HG02678 (cell line): ENCODE results near the gene EIF3J.

Experiments
- ATAC-seq: cut with Tn5 transposase; IDR thresholded peaks from one replicate; pipeline ENCODE4 v1.9.1; 2021; ENCODE audit warnings: mild to moderate bottlenecking, moderate library complexity; ENCODE audit not compliant: unreplicated experiment

The EIF3J gene

GRCh38 chr15:44591326-44591725 lies 54.4 kb downstream of the EIF3J start:
- ATAC-seq = no peak

GRCh38 chr15:44593042-44593736 lies 56.2 kb downstream of the EIF3J start:
- ATAC-seq = no peak

DNA sequence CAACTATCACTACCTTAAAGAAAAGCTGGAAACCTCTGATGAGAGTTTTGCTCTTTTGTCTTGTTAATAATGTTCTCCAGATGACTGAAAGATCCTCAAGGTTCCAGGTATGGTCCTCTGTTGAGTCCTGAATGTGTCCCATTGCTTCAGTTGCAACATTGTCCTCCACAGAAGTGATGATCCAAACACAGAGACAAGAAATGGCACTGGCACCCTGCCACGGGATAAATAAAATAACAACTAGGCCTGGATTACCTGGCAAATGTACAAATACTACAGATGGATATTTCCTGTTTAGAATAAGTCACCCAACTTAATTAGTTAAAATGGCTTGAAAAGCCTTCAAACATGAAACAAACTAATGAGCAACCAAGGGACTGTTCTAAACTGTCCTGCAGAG lies 58.3 kb downstream of the EIF3J start:
- ATAC-seq = no peak

DNA sequence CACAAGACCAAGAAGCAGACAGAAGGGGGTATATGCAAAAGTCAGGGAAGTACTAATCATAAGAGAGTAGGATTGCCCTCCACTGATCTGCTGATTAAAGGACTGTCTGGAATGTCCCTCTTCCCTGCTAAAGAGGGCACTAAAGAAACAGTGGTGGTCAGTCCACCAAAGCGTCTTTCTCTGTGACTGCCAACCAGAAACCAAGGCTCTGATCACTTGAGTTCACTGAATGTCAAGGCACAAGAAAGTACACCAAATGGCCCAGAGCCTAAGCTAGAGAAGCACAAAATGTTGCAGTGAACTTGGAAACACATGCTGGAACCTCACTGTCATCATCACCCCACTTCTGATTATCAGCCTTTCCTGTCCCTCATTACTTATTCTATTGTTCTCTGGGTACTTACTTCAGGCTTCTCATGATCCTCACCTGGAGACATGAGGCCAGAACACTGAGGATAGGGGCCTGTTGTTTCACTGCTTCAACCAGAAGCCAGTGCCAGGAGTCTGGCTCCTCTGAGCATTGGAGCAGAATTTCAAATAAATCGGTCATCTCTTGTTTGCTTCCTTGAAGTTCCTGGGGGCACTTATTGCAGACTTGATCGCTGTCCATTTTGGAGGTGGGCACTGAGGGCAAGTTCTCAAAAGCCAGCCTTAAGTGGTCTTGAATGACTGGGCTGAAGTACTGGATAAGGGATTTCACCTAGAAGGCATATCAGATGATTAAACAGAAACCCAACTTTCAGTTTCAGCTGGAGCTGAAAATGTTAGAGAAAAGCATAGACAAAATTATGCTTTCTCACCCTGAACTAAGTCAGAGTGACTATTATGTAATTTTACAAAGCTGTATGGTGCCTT lies 58.9 kb downstream of the EIF3J start:
- no peak for ATAC-seq

DNA sequence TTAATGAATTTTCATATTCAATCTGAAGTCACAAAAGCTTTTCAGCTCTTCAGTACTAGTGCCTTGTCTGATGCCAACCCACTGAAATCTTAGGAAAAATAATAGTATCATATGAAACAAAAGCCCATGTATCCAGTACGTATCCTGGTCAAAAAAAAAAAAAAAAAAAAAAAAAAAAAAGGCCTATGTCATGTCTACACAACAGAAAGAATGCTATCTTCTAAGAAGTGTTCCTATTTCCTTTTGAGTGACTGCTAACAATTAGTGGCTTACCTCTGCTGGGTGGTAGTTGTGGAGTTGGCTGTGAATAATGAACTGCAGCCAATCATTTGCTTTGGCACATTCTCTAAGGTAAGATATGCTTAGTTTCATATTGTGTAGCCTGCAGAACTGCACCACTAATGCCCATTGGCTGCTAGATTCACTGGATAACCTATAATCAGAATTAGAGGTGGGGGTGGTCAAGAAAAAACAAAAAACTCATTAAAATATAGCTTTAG lies 59.6 kb downstream of the EIF3J start:
- ATAC-seq = no peak

DNA sequence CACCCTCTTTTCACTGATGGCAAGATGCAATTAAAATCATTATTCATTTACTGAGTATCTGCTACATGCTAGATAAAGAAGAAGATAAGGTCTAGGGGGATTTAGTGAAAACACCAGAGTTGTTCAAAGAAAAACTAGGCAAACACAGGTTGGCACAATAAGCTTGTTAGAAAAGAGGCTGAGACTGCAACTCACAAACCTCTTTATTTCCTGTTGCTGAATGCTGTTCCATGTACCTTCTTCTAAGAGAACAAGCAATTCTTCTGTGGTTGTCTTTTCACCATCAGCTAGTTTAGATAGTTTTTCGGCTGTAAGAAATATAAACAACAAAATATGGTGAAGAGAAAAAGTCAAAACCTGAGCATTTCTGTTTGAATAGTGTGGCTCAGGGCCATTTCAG lies 61.1 kb downstream of the EIF3J start:
- ATAC-seq = no peak

DNA sequence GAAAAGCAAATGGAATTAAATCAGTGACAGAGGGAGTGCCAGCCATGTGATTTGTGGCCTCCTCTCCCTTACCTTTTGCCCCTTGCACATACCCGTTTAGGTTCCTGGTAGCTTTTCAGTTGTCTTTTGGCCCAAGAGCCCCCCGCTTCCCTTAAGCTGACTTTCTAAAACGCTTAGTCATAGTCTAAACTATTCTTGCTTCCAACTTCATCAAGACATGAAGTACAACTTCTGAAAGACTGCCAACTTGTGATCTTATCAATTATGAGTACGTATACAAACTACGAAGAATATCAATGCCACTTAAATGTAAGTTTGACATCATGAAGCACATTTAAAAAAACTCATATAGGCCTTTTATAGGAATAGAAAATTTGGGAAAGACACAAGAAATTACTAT lies 61.9 kb downstream of the EIF3J start:
- ATAC-seq = no peak

DNA sequence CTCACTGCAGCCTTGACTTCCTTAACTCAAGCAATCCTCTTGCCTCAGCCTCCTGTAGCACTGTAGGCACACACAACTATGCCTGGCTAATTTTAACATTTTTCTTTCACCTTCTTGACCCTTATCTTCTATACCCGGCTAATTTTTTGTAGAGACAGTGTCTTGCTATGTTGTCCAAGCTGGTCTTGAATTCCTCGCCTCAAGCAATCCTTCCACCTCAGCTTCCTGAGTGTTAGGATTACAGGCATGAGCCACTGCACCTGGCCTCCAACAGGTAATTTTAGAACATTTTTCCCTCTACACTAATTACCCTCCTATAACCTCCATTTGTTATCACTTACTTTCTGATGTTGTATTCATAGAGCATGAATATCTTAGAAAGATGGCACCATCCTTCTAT lies 66.2 kb downstream of the EIF3J start:
- ATAC-seq = no peak

GRCh38 chr15:44606740-44607139 lies 69.8 kb downstream of the EIF3J start:
- no peak for ATAC-seq
